ENCODE results near the gene B3GAT1.

The B3GAT1 gene

GRCh38 chr11:134454146-134454690 lies 42.2 kb upstream of the B3GAT1 start:
- Histone ChIP-seq H3K4me1 (ENCODE audit: low read length) (no peaks in the 10 kb centered on the region), H3F3A (ENCODE audit: insufficient read depth, low read length) (no peaks in the 10 kb centered on the region), H3K9me2 (replicated peaks; ENCODE audit: insufficient read depth, low read length) (no peaks in the 10 kb centered on the region), H3K9me3 (replicated peaks; ENCODE audit: insufficient read depth, low read length) (no peaks in the 10 kb centered on the region), H4K20me1 (ENCODE audit: insufficient read depth, low read length) (no peaks in the 10 kb centered on the region), H3K4me3 (ENCODE audit: low read length) (no peak overlapping the region), H3K79me2 (ENCODE audit: low read length) (no peaks in the 10 kb centered on the region), H3K27me3 (replicated peaks; ENCODE audit: insufficient read depth, low read length) (no peaks in the 10 kb centered on the region), H3K27ac (ENCODE audit: low read length) (no peak overlapping the region), H3K9ac (ENCODE audit: low read length) (no peak overlapping the region), H2AFZ (ENCODE audit: low read length) (no peak overlapping the region), H3K36me3 (replicated peaks; ENCODE audit: insufficient read depth, low read length) (no peaks in the 10 kb centered on the region), H3K4me2 (ENCODE audit: low read depth, low read length) (no peak overlapping the region)
- DNase-seq = no peak
- TF ChIP-seq EZH2 (optimal IDR thresholded peaks at IDR 0.05; ENCODE audit: low read depth, low read length) (no peak), CTCF (IDR thresholded peaks at IDR 0.05; ENCODE audit: low read length) (no peak), EZH2phosphoT487 (IDR thresholded peaks at IDR 0.05; ENCODE audit: low read length) (no peak)

GRCh38 chr11:134453441-134453840 lies 41.4 kb upstream of the B3GAT1 start:
- Histone ChIP-seq H3K79me2 (ENCODE audit: low read length) (no peaks in the 10 kb centered on the region), H3K36me3 (replicated peaks; ENCODE audit: insufficient read depth, low read length) (no peaks in the 10 kb centered on the region), H3K4me2 (ENCODE audit: low read depth, low read length) (no peak overlapping the region), H2AFZ (ENCODE audit: low read length) (no peak overlapping the region), H3K9ac (ENCODE audit: low read length) (no peak overlapping the region), H3K4me3 (ENCODE audit: low read length) (no peak overlapping the region), H3F3A (ENCODE audit: insufficient read depth, low read length) (no peaks in the 10 kb centered on the region), H3K9me2 (replicated peaks; ENCODE audit: insufficient read depth, low read length) (no peaks in the 10 kb centered on the region), H3K9me3 (replicated peaks; ENCODE audit: insufficient read depth, low read length) (no peaks in the 10 kb centered on the region), H4K20me1 (ENCODE audit: insufficient read depth, low read length) (no peaks in the 10 kb centered on the region), H3K27ac (ENCODE audit: low read length) (no peak overlapping the region), H3K4me1 (ENCODE audit: low read length) (no peaks in the 10 kb centered on the region), H3K27me3 (replicated peaks; ENCODE audit: insufficient read depth, low read length) (no peaks in the 10 kb centered on the region)
- TF ChIP-seq EZH2phosphoT487 (IDR thresholded peaks at IDR 0.05; ENCODE audit: low read length) (no peak), EZH2 (optimal IDR thresholded peaks at IDR 0.05; ENCODE audit: low read depth, low read length) (no peak), CTCF (IDR thresholded peaks at IDR 0.05; ENCODE audit: low read length) (no peak)
- DNase-seq = no peak

GRCh38 chr11:134452838-134453155 lies 40.8 kb upstream of the B3GAT1 start:
- Histone ChIP-seq H3K36me3 (replicated peaks; ENCODE audit: insufficient read depth, low read length) (no peaks in the 10 kb centered on the region), H3K4me1 (ENCODE audit: low read length) (no peaks in the 10 kb centered on the region), H3K27me3 (replicated peaks; ENCODE audit: insufficient read depth, low read length) (no peaks in the 10 kb centered on the region), H3K79me2 (ENCODE audit: low read length) (no peaks in the 10 kb centered on the region), H3F3A (ENCODE audit: insufficient read depth, low read length) (no peaks in the 10 kb centered on the region), H3K4me2 (ENCODE audit: low read depth, low read length) (no peak overlapping the region), H4K20me1 (ENCODE audit: insufficient read depth, low read length) (no peaks in the 10 kb centered on the region), H2AFZ (ENCODE audit: low read length) (no peak overlapping the region), H3K9me3 (replicated peaks; ENCODE audit: insufficient read depth, low read length) (no peaks in the 10 kb centered on the region), H3K4me3 (ENCODE audit: low read length) (no peak overlapping the region), H3K9me2 (replicated peaks; ENCODE audit: insufficient read depth, low read length) (no peaks in the 10 kb centered on the region), H3K27ac (ENCODE audit: low read length) (no peak overlapping the region), H3K9ac (ENCODE audit: low read length) (no peak overlapping the region)
- no peak for TF ChIP-seq EZH2phosphoT487 (IDR thresholded peaks at IDR 0.05; ENCODE audit: low read length)
- TF ChIP-seq CTCF (IDR thresholded peaks at IDR 0.05; ENCODE audit: low read length) = no peak
- no peak for TF ChIP-seq EZH2 (optimal IDR thresholded peaks at IDR 0.05; ENCODE audit: low read depth, low read length)
- no peak for DNase-seq
